HL-60 (cell line): Measurements from ENCODE around the gene CXCL14.

Experiments
- CTCF ChIP-seq: IDR thresholded peaks from one replicate; pipeline ENCODE4 v1.5.1; 2011; ENCODE audit warnings: low read length, control low read depth, inconsistent platforms; ENCODE audit not compliant: insufficient read depth
- REST ChIP-seq: IDR thresholded peaks from 2 replicates; pipeline ENCODE4 v1.6.1; 2012; ENCODE audit warnings: low read depth; ENCODE audit not compliant: insufficient replicate concordance
- SPI1 ChIP-seq: IDR thresholded peaks from 2 replicates; pipeline ENCODE4 v1.6.1; 2012; ENCODE audit warnings: low read depth, mild to moderate bottlenecking, borderline replicate concordance

- TF ChIP-seq SPI1 (no peak), CTCF (no peak), REST (no peak)
These were observed 29.6 kb upstream of the CXCL14 start for GRCh38 chr5:135608361-135608760.
